Neural progenitor cell (in vitro differentiated cells): ENCODE data around the gene IFITM5.

Experiments
- EZH2 ChIP-seq: fragments of 200-600 bp; sonication (generic); IDR thresholded peaks from 2 replicates; pipeline ENCODE4 v1.6.1; 2017; ENCODE audit warnings: antibody characterized with exemption, mild to moderate bottlenecking, moderate library complexity
- TF ChIP-seq, protein P1 (sequence below): fragments of 200-600 bp; sonication (generic); IDR thresholded peaks from 2 replicates; pipeline ENCODE4 v1.5.1; 2017; ENCODE audit warnings: antibody characterized with exemption, mild to moderate bottlenecking

DNA sequence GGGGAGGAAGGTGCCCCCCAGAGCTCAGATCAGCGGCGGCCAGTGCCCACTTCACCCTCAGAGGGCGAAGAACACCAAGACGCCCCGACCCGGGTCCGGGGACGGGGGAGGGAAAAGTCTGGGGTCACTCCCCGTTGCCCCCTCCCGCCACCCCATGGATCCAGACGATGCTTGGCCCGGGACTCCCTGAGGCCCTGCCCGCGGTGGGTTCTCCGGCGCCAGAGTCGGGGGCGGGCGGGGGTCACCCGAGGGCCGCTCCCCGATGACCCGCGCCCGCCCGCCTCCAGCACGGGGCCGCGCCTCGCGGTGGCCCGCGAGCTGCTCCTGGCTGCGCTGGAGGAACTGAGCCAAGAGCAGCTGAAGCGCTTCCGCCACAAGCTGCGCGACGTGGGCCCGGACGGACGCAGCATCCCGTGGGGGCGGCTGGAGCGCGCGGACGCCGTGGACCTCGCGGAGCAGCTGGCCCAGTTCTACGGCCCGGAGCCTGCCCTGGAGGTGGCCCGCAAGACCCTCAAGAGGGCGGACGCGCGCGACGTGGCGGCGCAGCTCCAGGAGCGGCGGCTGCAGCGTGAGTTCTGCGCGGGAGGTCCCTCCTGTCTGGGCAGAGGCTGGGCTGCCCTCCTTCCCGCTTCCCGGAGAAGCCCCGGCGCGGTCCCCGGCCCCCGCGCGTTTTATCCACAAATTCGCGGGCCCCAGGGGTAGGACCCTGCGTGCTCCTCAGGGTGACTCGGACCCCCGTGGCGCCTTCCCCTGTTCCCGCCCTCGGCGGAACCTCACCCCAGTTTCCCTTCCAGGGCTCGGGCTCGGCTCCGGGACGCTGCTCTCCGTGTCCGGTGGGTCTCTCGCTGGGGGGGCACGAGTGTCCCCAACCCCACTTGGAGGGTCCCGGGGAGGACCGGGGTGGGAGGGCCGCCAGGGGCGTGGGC lies 20.0 kb downstream of the IFITM5 start:
- TF ChIP-seq, protein P1, sequence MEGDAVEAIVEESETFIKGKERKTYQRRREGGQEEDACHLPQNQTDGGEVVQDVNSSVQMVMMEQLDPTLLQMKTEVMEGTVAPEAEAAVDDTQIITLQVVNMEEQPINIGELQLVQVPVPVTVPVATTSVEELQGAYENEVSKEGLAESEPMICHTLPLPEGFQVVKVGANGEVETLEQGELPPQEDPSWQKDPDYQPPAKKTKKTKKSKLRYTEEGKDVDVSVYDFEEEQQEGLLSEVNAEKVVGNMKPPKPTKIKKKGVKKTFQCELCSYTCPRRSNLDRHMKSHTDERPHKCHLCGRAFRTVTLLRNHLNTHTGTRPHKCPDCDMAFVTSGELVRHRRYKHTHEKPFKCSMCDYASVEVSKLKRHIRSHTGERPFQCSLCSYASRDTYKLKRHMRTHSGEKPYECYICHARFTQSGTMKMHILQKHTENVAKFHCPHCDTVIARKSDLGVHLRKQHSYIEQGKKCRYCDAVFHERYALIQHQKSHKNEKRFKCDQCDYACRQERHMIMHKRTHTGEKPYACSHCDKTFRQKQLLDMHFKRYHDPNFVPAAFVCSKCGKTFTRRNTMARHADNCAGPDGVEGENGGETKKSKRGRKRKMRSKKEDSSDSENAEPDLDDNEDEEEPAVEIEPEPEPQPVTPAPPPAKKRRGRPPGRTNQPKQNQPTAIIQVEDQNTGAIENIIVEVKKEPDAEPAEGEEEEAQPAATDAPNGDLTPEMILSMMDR, result no peak
- no peak for TF ChIP-seq EZH2
